ENCODE results near the gene DISC1. TPM values are rescaled to one million over a fixed set of nuclear protein-coding genes. Genes with fewer than 3 reads are reported as not detected.
"Not testable (repeated sequence)": the region's sequence is repeated elsewhere in the genome, so short reads cannot be mapped to it uniquely, and the experiment has no call there.

Gene DISC1
- total and polyA plus RNA-seq, 7 donors, result 1.2 to 14.1 (median 5.8) TPM

DNA sequence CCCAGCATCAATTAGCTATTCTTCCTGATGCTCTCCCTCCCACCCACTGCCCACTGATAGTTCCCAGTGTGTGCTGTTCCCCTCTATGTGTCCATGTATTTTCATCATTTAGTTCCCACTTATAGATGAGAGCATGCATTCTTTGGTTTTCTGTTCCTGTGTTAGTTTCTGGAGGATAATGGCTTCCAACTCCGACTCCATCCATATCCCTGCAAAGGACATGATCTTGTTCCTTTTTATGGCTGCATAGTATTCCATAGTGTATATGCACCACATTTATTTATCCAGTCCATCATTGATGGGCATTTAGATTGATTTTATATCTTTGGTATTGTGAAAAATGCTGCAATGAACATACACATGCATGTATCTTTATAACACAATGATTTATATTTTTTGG lies 30.2 kb downstream of the DISC1 start:
- intact Hi-C loops (cut with DNase I), result no loop called here
- H3K27me3 ChIP-seq, result no peaks in the 10 kb centered on the region
- 88 to 92% methylated on average over 1 of the region's 1 CpG for WGBS, 2 donors

DNA sequence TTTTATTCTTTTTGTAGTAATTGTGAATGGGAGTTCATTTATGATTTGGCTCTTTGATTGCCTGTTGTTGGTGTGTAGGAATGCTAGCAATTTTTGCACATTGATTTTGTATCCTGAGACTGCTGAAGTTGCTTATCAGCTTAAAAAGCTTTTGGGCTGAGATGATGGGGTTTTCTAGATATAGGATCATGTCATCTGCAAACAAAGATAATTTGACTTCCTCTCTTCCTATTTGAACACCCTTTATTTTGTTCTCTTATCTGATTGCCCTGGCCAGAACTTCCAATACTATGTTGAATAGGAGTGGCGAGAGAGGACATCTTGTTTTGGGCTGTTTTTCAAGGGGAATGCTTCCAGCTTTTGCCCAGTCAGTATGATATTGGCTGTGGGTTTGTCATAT lies 31.6 kb downstream of the DISC1 start:
- DNase-seq; intact Hi-C loops (cut with DNase I); H3K27ac ChIP-seq; H3K4me1 ChIP-seq; H3K9me3 ChIP-seq; H3K36me3 ChIP-seq; H3K4me3 ChIP-seq; H3K27me3 ChIP-seq: not testable (repeated sequence)
- WGBS, 2 donors, result 92 to 98% methylated on average over 1 of the region's 1 CpG

More for the DNA sequence above, 30.2 kb downstream of the DISC1 start:
- no peaks in the 10 kb centered on the region for H3K4me1 ChIP-seq
- peaks cover 0 to 3% (median 0%) of the 10 kb centered on the region in 4 donors for H3K9me3 ChIP-seq
- no peak overlapping the region for H3K27ac ChIP-seq
- no peaks in the 10 kb centered on the region for H3K36me3 ChIP-seq
- no peak for TF ChIP-seq POLR2AphosphoS5 (IDR thresholded peaks at IDR 0.05)
- no peak for TF ChIP-seq POLR2A (IDR thresholded peaks at IDR 0.05)
- H3K4me3 ChIP-seq, result no peak overlapping the region
- no peak for DNase-seq

DNA sequence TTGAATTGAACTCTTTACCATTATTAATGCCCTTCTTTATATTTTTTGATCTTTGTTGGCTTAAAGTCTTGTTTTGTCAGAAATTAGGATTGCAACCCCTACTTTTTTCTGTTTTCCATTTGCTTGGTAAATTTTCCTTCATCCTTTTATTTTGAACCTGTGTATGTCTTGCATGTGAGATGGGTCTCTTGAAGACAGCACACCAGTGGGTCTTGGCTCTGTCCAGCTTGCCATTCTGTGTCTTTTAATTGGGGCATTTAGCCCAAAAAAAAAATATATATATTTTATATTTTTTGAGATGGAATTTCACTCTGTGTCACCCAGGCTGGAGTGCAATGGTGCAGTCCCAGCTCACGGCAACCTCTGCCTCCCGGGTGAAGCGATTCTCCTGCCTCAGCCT lies 33.6 kb downstream of the DISC1 start:
- Histone ChIP-seq H3K9me3 (peaks cover 0 to 3% (median 0%) of the 10 kb centered on the region in 4 donors), H3K4me1 (no peaks in the 10 kb centered on the region), H3K27ac (no peak overlapping the region), H3K36me3 (no peaks in the 10 kb centered on the region), H3K27me3 (no peaks in the 10 kb centered on the region), H3K4me3 (no peak overlapping the region)
- no peak for DNase-seq
- TF ChIP-seq, protein P1, sequence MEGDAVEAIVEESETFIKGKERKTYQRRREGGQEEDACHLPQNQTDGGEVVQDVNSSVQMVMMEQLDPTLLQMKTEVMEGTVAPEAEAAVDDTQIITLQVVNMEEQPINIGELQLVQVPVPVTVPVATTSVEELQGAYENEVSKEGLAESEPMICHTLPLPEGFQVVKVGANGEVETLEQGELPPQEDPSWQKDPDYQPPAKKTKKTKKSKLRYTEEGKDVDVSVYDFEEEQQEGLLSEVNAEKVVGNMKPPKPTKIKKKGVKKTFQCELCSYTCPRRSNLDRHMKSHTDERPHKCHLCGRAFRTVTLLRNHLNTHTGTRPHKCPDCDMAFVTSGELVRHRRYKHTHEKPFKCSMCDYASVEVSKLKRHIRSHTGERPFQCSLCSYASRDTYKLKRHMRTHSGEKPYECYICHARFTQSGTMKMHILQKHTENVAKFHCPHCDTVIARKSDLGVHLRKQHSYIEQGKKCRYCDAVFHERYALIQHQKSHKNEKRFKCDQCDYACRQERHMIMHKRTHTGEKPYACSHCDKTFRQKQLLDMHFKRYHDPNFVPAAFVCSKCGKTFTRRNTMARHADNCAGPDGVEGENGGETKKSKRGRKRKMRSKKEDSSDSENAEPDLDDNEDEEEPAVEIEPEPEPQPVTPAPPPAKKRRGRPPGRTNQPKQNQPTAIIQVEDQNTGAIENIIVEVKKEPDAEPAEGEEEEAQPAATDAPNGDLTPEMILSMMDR (IDR thresholded peaks at IDR 0.05), result no peak
- no peak for TF ChIP-seq POLR2A (IDR thresholded peaks at IDR 0.05)
- 98% methylated on average over 3 of the region's 3 CpGs for WGBS, 2 donors
- intact Hi-C loops (cut with DNase I), result no loop called here

DNA sequence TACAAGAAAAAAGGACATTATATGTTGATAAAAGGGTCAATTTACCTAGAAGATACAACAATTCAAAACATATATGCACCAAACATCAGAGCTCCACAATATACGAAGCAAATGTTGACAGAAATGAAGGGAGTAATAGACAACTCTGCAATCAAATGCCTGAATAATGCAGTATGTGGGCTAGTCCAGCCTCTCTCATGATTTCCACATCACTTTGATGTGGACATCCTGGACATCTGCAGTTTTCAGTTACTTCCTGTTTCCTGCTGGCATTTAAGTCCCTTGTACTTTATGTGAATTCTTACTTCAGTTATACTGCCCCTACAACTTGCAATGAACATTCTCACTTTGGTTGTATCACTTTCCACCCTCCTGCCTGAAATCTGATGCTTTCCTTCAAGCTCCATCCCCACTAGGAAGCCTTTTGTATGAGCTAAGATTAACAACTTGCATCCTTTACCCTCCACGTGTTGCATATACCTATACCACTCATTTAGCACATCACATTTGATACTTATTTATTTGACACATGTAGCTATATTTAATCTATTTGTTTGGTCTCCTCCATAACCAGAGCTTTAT lies 36.7 kb downstream of the DISC1 start:
- H3K27ac ChIP-seq, result no peak overlapping the region
- TF ChIP-seq EP300 (IDR thresholded peaks at IDR 0.05) (no peak), POLR2A (IDR thresholded peaks at IDR 0.05) (no peak), POLR2AphosphoS5 (IDR thresholded peaks at IDR 0.05) (no peak)
- TF ChIP-seq, protein P1 (IDR thresholded peaks at IDR 0.05), result no peak
- WGBS, 2 donors, result 81 to 93% methylated on average over 2 of the region's 2 CpGs
- H3K4me1 ChIP-seq, result no peaks in the 10 kb centered on the region
- H3K27me3 ChIP-seq, result no peaks in the 10 kb centered on the region
- intact Hi-C loops (cut with DNase I), result no loop called here
- no peak for DNase-seq
- no peaks in the 10 kb centered on the region for H3K36me3 ChIP-seq
- H3K4me3 ChIP-seq, result no peak overlapping the region
- H3K9me3 ChIP-seq, result no peaks in the 10 kb centered on the region

DNA sequence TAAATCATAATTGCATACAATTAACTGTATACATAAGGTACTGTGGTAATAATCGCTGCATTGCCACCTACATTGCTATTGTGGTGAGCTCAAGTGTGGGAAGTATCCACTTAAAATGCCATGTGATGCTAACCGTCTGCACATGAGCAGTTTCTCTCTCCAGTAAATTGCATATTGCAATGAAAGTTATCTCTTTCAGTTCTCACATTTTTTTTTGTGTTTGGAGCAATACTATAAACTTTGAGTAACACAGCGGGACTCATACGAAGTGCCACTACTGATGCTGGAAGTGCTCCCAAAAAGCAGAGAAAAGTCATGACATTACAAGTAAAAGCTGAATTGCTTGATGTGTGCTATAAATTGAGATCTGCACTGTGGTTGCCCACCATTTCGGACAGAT lies 38.5 kb downstream of the DISC1 start:
- DNase-seq, result no peak
- 72 to 81% methylated on average over 5 of the region's 5 CpGs for WGBS, 2 donors
- no peaks in the 10 kb centered on the region for H3K36me3 ChIP-seq
- H3K4me3 ChIP-seq, result no peak overlapping the region
- peaks cover 0 to 3% (median 0%) of the 10 kb centered on the region in 4 donors for H3K9me3 ChIP-seq
- H3K27ac ChIP-seq, result no peak overlapping the region
- H3K27me3 ChIP-seq, result no peaks in the 10 kb centered on the region
- no peak for TF ChIP-seq POLR2AphosphoS5 (IDR thresholded peaks at IDR 0.05)
- no peak for TF ChIP-seq EP300 (IDR thresholded peaks at IDR 0.05)
- TF ChIP-seq, protein P1 (IDR thresholded peaks at IDR 0.05), result no peak
- no peak for TF ChIP-seq POLR2A (IDR thresholded peaks at IDR 0.05)
- intact Hi-C loops (cut with DNase I), result no loop called here
- no peaks in the 10 kb centered on the region for H3K4me1 ChIP-seq

DNA sequence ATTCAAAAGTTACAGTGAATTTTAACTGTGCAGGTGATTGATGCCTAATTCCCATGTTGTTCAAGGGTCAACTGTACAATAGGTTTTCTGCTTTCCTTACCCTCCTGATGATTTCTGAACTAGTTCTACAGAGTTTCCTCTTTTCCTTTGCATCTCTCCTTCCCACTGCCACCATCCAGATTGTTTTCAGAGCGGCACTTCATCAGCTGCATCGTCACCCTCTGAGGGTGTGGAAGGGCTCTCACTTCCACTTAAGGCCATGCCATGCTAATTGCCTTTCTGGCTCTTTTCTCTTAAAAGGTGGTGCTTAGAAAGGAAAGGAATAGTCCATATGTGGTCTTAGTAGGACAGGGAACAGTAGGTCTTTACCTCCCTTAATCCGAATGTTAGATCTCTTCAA lies 39.1 kb downstream of the DISC1 start:
- Histone ChIP-seq H3K27ac (no peak overlapping the region), H3K4me1 (no peaks in the 10 kb centered on the region), H3K4me3 (no peak overlapping the region), H3K9me3 (peaks cover 0 to 6% (median under 1%) of the 10 kb centered on the region in 4 donors), H3K36me3 (no peaks in the 10 kb centered on the region), H3K27me3 (no peaks in the 10 kb centered on the region)
- no peak for TF ChIP-seq EP300 (IDR thresholded peaks at IDR 0.05)
- no peak for TF ChIP-seq POLR2A (IDR thresholded peaks at IDR 0.05)
- no peak for TF ChIP-seq POLR2AphosphoS5 (IDR thresholded peaks at IDR 0.05)
- TF ChIP-seq, protein P1 (IDR thresholded peaks at IDR 0.05), result no peak
- WGBS, 2 donors, result 94 to 95% methylated on average over 3 of the region's 3 CpGs
- intact Hi-C loops (cut with DNase I), result no loop called here
- no peak for DNase-seq
